Progenitor cell of endocrine pancreas (in vitro differentiated cells): ENCODE data around the gene RAPGEF2. TPM values are rescaled to one million over a fixed set of nuclear protein-coding genes. Genes with fewer than 3 reads are reported as not detected.

ENCODE experiments used
- DNase-seq: peaks from one replicate; pipeline ENCODE4 v3.0.0; 2021; ENCODE audit warnings: low spot score; ENCODE audit not compliant: unreplicated experiment
- H3K27ac Mint-ChIP-seq: 2 replicates; pipeline ENCODE4 v1.8.0; 2021; ENCODE audit warnings: mild to moderate bottlenecking, moderate library complexity, mixed read lengths
- H3K27me3 Mint-ChIP-seq: 2 replicates; pipeline ENCODE4 v1.8.0; 2021; ENCODE audit warnings: mixed read lengths
- H3K36me3 Mint-ChIP-seq: 2 replicates; pipeline ENCODE4 v1.8.0; 2022; ENCODE audit warnings: mixed read lengths; ENCODE audit not compliant: insufficient read depth
- H3K4me1 Mint-ChIP-seq: 2 replicates; pipeline ENCODE4 v1.8.0; 2021; ENCODE audit warnings: low read depth, mixed read lengths
- H3K4me3 Mint-ChIP-seq: 2 replicates; pipeline ENCODE4 v1.8.0; 2021; ENCODE audit warnings: low read depth, mild to moderate bottlenecking, moderate library complexity, mixed read lengths
- H3K9me3 Mint-ChIP-seq: 2 replicates; pipeline ENCODE4 v1.8.0; 2021; ENCODE audit warnings: low read depth, mixed read lengths
- CTCF ChIP-seq: fragments of 200-600 bp; sonication (generic); IDR thresholded peaks from one replicate; pipeline ENCODE4 v1.5.0; 2021; ENCODE audit warnings: antibody characterized with exemption, mild to moderate bottlenecking; ENCODE audit not compliant: unreplicated experiment
- total RNA-seq: library from RNA; stranded (reverse); gene quantifications from 2 replicates; pipeline ENCODE4 v1.2.1, GENCODE V29; 2021

The RAPGEF2 gene
- total RNA-seq, 1 donor from 2014 or later = 68.9 TPM

- Mint-ChIP-seq H3K27me3 (no peaks in the 10 kb centered on the region), H3K36me3 (peaks cover 1% of the 10 kb centered on the region)
- TF ChIP-seq CTCF = no peak
Measured at GRCh38 chr4:159389756-159390155, 286.9 kb downstream of the RAPGEF2 start.

GRCh38 chr4:159390648-159391047 is 287.8 kb downstream of the RAPGEF2 start:
- H3K27me3 Mint-ChIP-seq = no peaks in the 10 kb centered on the region
- peaks cover 1% of the 10 kb centered on the region for H3K36me3 Mint-ChIP-seq
- DNase-seq = no peak
- no peak overlapping the region for H3K27ac Mint-ChIP-seq
- TF ChIP-seq CTCF = no peak
- no peaks in the 10 kb centered on the region for H3K4me1 Mint-ChIP-seq
- no peak overlapping the region for H3K4me3 Mint-ChIP-seq
- peaks cover 17% of the 10 kb centered on the region for H3K9me3 Mint-ChIP-seq

More at GRCh38 chr4:159389756-159390155, 286.9 kb downstream of the RAPGEF2 start:
- H3K9me3 Mint-ChIP-seq = peaks cover 17% of the 10 kb centered on the region
- no peak overlapping the region for H3K4me3 Mint-ChIP-seq
- no peak for DNase-seq
- H3K4me1 Mint-ChIP-seq = no peaks in the 10 kb centered on the region
- no peak overlapping the region for H3K27ac Mint-ChIP-seq

GRCh38 chr4:159395693-159396092 is 292.8 kb downstream of the RAPGEF2 start:
- DNase-seq = no peak
- H3K4me1 Mint-ChIP-seq = no peaks in the 10 kb centered on the region
- no peak for TF ChIP-seq CTCF
- no peaks in the 10 kb centered on the region for H3K9me3 Mint-ChIP-seq
- H3K27me3 Mint-ChIP-seq = no peaks in the 10 kb centered on the region
- no peaks in the 10 kb centered on the region for H3K36me3 Mint-ChIP-seq
- H3K4me3 Mint-ChIP-seq = no peak overlapping the region
- no peak overlapping the region for H3K27ac Mint-ChIP-seq

GRCh38 chr4:159396151-159396550 is 293.3 kb downstream of the RAPGEF2 start:
- DNase-seq = no peak
- H3K4me3 Mint-ChIP-seq = no peak overlapping the region
- no peaks in the 10 kb centered on the region for H3K27me3 Mint-ChIP-seq

GRCh38 chr4:159398236-159398638 is 295.4 kb downstream of the RAPGEF2 start:
- no peaks in the 10 kb centered on the region for H3K9me3 Mint-ChIP-seq
- no peak for TF ChIP-seq CTCF
- H3K36me3 Mint-ChIP-seq = no peaks in the 10 kb centered on the region
- no peaks in the 10 kb centered on the region for H3K4me1 Mint-ChIP-seq
- H3K27me3 Mint-ChIP-seq = no peaks in the 10 kb centered on the region
- no peak overlapping the region for H3K27ac Mint-ChIP-seq
- DNase-seq = no peak
- H3K4me3 Mint-ChIP-seq = no peak overlapping the region

More at GRCh38 chr4:159396151-159396550, 293.3 kb downstream of the RAPGEF2 start:
- H3K27ac Mint-ChIP-seq = no peak overlapping the region
- H3K4me1 Mint-ChIP-seq = no peaks in the 10 kb centered on the region
- no peak for TF ChIP-seq CTCF
- no peaks in the 10 kb centered on the region for H3K9me3 Mint-ChIP-seq
- H3K36me3 Mint-ChIP-seq = no peaks in the 10 kb centered on the region
